Omental fat pad (tissue), 4 donors: Measurements from ENCODE around the gene BTRC. TPM values are rescaled to one million over a fixed set of nuclear protein-coding genes. Genes with fewer than 3 reads are reported as not detected.
"Not testable (repeated sequence)": the region's sequence is repeated elsewhere in the genome, so short reads cannot be mapped to it uniquely, and the experiment has no call there.

Experiments
- ATAC-seq: fragments of 150-250 bp; one replicate; pipeline ENCODE4 v1.9.1; 2016; ENCODE audit warnings: mild to moderate bottlenecking, moderate library complexity; ENCODE audit not compliant: low FRiP score
- DNase-seq: peaks from one replicate; pipeline ENCODE4 v3.0.0-alpha.2; 2019; ENCODE audit warnings: low spot score
- total RNA-seq, 4 donors: library from RNA; depleted of rRNA; stranded (reverse); fragments of >200 nt; gene quantifications; one replicate each; pipeline ENCODE4 v1.1.0, GENCODE V29; 2016
- TF ChIP-seq, protein P1 (sequence below), 3 donors: fragments of 450-650 bp; IDR thresholded peaks; one replicate each; pipeline ENCODE4 v1.5.1; 2016 to 2017; ENCODE audit warnings: antibody characterized with exemption in 3 of 3, mild to moderate bottlenecking in 3 of 3, moderate library complexity in 2 of 3

Gene BTRC
- total RNA-seq, 4 donors from 2014 or later = 9.2 to 14.4 (median 14.0) TPM

DNA sequence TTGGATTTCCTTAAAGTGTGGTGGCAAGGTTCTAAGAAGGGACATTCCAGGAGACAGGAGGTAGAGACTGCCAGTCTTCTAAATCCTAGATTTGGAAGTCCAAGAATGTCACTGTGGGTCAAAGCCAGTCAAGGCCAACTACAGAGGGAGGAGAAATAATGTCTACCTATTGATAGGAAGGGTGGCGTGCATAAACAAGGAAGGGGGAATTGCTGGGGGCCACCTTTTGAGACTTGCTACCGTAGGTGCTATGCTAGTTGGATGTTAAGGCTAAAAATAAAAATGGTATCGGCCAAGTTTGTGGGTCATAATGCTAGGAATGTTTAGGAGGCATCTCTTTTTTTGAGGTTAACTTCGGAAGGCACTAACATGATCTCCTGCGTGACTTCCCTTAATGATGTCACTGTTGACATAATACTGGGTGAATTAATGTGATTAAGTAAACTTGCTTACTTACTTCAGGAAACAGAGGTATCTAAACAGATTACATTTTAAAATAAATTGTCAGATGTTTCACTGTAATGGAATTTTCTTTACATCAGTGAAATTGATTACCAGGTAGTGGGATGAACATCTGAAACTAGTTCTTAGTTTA, 4.8 kb downstream of the BTRC start:
- TF ChIP-seq, protein P1, sequence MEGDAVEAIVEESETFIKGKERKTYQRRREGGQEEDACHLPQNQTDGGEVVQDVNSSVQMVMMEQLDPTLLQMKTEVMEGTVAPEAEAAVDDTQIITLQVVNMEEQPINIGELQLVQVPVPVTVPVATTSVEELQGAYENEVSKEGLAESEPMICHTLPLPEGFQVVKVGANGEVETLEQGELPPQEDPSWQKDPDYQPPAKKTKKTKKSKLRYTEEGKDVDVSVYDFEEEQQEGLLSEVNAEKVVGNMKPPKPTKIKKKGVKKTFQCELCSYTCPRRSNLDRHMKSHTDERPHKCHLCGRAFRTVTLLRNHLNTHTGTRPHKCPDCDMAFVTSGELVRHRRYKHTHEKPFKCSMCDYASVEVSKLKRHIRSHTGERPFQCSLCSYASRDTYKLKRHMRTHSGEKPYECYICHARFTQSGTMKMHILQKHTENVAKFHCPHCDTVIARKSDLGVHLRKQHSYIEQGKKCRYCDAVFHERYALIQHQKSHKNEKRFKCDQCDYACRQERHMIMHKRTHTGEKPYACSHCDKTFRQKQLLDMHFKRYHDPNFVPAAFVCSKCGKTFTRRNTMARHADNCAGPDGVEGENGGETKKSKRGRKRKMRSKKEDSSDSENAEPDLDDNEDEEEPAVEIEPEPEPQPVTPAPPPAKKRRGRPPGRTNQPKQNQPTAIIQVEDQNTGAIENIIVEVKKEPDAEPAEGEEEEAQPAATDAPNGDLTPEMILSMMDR (IDR thresholded peaks at IDR 0.05) = no peak
- DNase-seq (no peak), ATAC-seq (no peak)

DNA sequence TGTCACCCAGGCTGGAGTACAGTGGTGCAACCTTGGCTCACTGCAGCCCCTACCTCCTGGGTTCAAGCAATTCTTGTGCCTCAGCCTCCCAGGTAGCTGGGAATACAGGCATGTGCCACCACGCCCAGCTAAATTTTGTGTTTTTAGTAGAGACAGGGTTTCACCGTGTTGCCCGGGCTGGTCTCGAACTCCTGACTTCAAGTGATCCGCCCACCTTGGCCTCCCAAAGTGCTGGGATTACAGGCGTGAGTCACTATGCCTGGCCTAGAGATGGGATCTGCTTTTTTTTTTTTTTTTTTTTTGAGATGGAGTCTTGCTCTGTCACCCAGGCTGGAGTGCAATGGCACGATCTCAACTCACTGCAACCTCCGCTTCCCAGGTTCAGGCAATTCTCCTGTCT, 6.1 kb downstream of the BTRC start:
- DNase-seq, ATAC-seq: not testable (repeated sequence)

DNA sequence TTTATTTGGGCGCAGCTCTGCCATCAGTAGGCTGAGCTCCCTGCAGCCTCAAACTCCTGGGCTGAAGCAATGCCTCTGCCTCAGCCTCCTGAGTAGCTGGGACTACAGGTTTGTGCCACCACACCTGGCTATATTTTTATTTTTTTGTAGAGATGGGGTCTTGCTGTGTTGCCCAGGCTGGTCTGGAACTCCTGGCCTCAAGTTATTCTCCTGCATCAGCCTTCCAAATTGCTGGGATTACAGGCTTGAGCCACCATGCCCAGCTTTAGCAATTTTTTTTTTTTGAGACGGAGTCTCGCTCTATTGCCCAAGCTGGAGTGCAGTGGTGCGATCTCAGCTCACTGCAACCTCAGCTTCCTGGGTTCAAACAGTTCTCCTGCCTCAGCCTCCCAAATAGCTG, 6.9 kb downstream of the BTRC start:
- not testable (repeated sequence) for ATAC-seq, DNase-seq

DNA sequence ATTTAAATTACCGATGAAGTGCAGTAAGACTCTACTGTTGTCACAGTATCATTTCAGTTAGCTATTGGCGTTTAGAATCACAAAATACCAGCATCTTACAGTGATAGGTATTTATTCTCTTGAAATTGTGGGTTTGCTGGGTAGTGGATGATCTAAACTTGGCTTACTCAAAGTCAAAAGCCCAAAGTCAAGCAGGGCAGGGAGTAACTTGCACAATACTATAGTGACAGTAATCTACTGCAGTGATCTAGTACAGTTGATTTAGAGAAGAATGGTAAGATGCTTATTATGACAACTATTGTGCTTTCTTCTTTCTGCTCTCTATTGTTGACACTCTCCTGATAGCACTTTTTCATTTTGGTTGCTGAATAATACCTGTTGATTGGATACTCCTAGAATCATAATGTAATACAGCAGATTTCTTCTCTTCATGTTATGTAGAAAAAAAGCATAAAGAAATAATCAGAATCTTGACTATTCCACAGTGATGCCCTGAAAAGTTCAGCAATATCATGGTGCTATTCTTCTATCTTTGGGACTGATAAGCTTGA, 10.0 kb downstream of the BTRC start:
- TF ChIP-seq, protein P1 (IDR thresholded peaks at IDR 0.05) = no peak
- no peak for ATAC-seq
- no peak for DNase-seq

DNA sequence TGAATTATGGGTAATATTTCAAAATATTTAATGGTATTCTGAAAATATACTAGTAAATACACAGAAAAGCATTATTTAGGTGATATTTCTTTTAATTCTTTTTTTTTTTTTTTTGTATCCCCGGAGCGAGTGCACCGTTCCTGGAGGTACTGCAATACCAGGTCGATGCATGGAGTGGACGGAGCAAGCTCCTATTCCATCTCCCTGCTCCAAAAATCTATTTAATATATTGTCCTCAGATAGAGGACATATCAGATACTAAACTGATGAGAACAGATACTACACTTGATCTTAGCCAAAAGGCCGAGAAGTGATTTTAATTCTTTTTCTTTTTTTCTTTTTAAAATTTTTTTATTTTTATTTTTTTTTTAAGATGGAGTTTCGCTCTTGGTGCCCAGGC, 10.8 kb downstream of the BTRC start:
- ATAC-seq = no peak
- TF ChIP-seq, protein P1 (IDR thresholded peaks at IDR 0.05) = no peak
- no peak for DNase-seq

DNA sequence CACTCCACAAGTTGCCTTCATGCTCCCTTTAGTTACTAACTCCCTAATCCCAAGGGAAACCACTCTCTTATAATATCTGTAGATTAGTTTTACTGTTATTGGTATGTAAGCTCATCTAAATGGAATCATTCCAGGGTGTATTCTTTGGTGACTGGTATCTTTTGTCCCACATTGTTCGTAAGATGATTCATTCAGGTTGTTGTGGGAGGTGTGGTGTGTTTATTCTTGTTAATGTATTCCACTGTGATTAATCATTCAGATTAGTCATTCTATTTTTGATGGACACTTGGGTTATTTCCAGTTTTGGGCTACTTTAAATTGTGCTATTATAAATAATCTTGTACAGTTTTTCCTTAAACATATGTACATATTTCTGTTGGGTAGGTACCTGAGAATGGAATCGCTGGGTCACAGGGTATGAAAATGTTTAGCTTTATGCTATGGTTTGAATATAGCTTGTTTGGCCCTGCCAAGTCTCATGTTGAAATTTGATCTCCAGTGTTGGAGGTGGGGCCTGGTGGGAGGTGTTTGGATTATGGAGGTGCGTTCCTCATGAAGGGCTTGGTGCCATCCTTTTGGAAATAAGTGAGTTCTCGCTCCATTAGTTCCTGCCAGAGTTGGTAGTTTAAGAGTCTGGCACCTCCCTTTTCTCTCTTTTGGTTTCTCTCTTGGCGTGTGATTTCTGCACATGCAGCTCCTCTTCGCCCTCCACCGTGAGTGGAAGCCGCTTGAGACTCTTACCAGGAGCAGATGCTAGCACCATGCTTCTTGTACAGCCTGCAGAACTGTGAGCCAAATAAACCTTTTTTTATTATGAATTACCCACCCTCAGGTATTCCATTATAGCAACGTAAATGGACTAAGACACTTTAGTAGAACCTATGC, 13.8 kb downstream of the BTRC start:
- DNase-seq = no peak
- TF ChIP-seq, protein P1 (IDR thresholded peaks at IDR 0.05) = no peak
- peak; percentile 92 for ATAC-seq

DNA sequence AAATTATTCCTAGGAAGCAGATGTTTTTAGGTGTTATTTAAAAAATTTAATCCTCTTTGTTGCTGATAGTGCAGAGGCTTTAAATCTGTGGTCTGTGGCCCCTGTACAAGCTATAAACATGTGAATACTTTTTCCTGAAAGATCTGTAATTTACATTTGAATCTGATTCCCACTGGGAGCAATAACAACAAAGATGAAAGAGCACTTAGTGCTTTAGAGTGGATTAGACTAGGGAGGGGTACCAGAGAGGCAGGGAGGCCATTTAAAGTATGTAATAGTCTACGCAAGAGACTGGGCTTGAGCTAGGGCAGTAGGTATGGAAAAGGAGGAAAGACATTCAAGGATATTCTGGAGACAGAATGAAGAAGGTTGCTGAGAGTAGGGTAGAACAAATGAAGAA, 19.1 kb downstream of the BTRC start:
- ATAC-seq (no peak), DNase-seq (no peak)
- TF ChIP-seq, protein P1 (IDR thresholded peaks at IDR 0.05) = no peak

DNA sequence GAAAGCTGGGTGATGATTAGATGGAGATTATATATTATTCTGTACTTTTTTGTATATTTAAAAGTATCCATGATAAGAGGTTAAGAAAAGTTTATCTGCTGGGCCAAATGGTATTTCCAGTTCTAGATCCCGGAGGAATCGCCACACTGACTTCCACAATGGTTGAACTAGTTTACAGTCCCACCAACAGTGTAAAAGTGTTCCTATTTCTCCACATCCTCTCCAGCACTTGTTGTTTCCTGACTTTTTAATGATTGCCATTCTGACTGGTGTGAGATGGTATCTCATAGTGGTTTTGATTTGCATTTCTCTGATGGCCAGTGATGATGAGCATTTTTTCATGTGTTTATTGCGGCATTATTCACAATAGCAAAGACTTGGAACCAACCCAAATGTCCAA, 20.0 kb downstream of the BTRC start:
- not testable (repeated sequence) for DNase-seq, ATAC-seq
